Right atrium auricular region (tissue), 2 donors: ENCODE data around the gene ZNF106. TPM values are rescaled to one million over a fixed set of nuclear protein-coding genes. Genes with fewer than 3 reads are reported as not detected.

Experiments used
- DNase-seq: peaks from one replicate; pipeline ENCODE4 v3.0.0-alpha.2; 2019; ENCODE audit warnings: low spot score
- H3K27ac ChIP-seq, 2 donors: fragments of 200-600 bp; sonication (generic); 1 replicate in 1 of 2; 2 replicates in 1 of 2; pipeline ENCODE4 v1.5.1; 2016 to 2019
- H3K27me3 ChIP-seq, 2 donors: fragments of 200-600 bp; sonication (generic); one replicate each; pipeline versions ENCODE4 v1.5.1 to v1.6.0; 2017 to 2019
- H3K36me3 ChIP-seq: fragments of 200-600 bp; sonication (generic); one replicate; pipeline ENCODE4 v1.5.1; 2016
- H3K4me1 ChIP-seq, 2 donors: fragments of 200-600 bp; sonication (generic); one replicate each; pipeline versions ENCODE4 v1.5.1 to v1.6.0; 2017 to 2019
- H3K4me3 ChIP-seq, 2 donors: fragments of 200-600 bp; sonication (generic); 1 replicate in 1 of 2; 2 replicates in 1 of 2; pipeline ENCODE4 v1.5.1; 2017 to 2019; ENCODE audit warnings: mild to moderate bottlenecking in 1 of 2, moderate library complexity in 1 of 2
- H3K9me3 ChIP-seq, 2 donors: fragments of 200-600 bp; sonication (generic); one replicate each; pipeline ENCODE4 v1.5.1; 2019
- total RNA-seq, 2 donors: library from RNA; depleted of rRNA; stranded (reverse); fragments of >200 nt; gene quantifications; one replicate each; pipeline ENCODE4 v1.1.0, GENCODE V29; 2016
- TF ChIP-seq, protein P1 (sequence below), 2 donors: fragments of 200-600 bp; sonication (generic); IDR thresholded peaks; one replicate each; pipeline ENCODE4 v1.5.1; 2019; ENCODE audit warnings: antibody characterized with exemption in 2 of 2

Gene ZNF106
- total RNA-seq, 2 donors from 2014 or later = 332 to 619 TPM

DNA sequence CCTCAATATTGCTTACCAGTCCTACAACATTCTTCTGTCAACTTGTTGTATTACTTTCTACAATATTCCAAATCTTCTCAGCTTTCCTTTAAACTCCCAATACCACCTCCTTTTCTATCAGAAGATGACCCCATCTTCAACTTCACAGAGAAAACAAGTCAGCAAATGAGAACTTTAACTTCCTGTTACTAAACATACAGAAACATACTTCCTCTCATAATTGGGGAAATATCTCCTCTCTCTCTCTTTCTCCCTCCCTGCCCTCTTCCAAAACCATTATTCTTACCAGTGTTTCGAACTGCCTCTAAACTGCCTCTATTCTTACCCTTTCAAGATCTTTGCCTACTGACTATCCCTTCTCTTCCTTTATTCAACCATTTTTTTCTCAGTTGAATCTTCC lies 2.7 kb upstream of the ZNF106 start:
- Histone ChIP-seq H3K4me1 (peaks cover 0 to 47% of the 10 kb centered on the region in 2 donors), H3K36me3 (no peaks in the 10 kb centered on the region), H3K27ac (peak overlapping the region; percentile 94 to 95), H3K27me3 (no peaks in the 10 kb centered on the region), H3K9me3 (no peaks in the 10 kb centered on the region), H3K4me3 (no peak overlapping the region)
- no peak for DNase-seq
- TF ChIP-seq, protein P1, sequence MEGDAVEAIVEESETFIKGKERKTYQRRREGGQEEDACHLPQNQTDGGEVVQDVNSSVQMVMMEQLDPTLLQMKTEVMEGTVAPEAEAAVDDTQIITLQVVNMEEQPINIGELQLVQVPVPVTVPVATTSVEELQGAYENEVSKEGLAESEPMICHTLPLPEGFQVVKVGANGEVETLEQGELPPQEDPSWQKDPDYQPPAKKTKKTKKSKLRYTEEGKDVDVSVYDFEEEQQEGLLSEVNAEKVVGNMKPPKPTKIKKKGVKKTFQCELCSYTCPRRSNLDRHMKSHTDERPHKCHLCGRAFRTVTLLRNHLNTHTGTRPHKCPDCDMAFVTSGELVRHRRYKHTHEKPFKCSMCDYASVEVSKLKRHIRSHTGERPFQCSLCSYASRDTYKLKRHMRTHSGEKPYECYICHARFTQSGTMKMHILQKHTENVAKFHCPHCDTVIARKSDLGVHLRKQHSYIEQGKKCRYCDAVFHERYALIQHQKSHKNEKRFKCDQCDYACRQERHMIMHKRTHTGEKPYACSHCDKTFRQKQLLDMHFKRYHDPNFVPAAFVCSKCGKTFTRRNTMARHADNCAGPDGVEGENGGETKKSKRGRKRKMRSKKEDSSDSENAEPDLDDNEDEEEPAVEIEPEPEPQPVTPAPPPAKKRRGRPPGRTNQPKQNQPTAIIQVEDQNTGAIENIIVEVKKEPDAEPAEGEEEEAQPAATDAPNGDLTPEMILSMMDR (IDR thresholded peaks at IDR 0.05) = no peak

DNA sequence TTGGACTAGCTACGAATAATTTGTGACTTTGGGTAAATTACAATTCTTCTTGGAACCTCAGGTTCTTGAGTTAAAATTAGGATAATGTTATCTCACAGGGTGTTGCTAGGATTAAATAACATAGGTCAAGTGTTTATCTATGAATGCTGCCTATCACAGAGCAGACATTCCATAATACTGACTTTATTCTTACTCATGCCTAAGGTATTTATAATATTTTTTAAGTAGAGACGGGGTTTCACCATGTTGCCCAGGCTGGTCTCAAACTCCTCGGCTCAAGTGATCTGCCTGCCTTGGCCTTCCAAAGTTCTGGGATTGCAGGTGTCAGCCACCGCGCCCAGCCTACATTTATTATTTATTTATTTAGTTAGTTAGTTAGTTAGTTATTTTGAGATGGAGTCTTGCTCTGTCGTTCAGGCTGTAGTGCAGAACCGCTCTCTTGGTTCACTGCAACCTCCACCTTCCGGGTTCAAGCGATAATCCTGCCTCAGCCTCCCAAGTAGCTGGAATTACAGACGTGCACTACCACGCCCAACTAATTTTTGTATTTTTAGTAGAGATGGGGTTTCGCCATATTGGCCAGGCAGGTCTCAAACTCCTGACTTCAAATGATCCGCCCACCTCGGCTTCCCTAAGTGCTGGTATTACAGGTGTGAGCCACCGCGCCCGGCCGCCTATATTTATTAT lies 741 bp upstream of the ZNF106 start:
- peak overlapping the region; percentile 90 to 95 for H3K27ac ChIP-seq
- H3K27me3 ChIP-seq = no peaks in the 10 kb centered on the region
- H3K36me3 ChIP-seq = no peaks in the 10 kb centered on the region
- no peaks in the 10 kb centered on the region for H3K9me3 ChIP-seq
- TF ChIP-seq, protein P1 (IDR thresholded peaks at IDR 0.05) = no peak
- H3K4me3 ChIP-seq = peak overlapping the region; percentile 86 to 97
- peaks cover 0 to 50% of the 10 kb centered on the region in 2 donors for H3K4me1 ChIP-seq
- no peak for DNase-seq

DNA sequence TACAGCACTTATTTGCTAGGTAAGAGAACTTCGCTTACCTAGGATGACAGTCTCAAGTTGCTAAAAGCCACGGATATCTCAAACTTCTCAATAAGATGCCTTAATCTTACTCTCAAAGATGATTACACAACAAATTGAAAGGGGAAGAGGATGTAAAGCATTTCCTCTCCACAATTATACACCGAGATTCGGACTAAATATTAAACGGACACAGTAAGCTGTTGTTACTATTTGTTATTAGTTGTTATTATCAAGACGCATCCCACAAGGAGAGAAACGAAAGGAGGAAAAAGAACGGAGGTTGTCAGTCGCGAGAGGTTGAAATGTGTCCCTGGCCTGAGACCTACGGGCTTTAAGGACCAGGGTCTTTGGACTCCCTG lies 660 bp downstream of the ZNF106 start:
- no peak for DNase-seq
- H3K27me3 ChIP-seq = no peaks in the 10 kb centered on the region
- no peaks in the 10 kb centered on the region for H3K9me3 ChIP-seq
- peaks cover 0 to 42% of the 10 kb centered on the region in 2 donors for H3K4me1 ChIP-seq
- H3K27ac ChIP-seq = peak overlapping the region; percentile 90 to 95
- TF ChIP-seq, protein P1 (IDR thresholded peaks at IDR 0.05) = no peak
- no peaks in the 10 kb centered on the region for H3K36me3 ChIP-seq
- H3K4me3 ChIP-seq = peak overlapping the region; percentile 86 to 97

DNA sequence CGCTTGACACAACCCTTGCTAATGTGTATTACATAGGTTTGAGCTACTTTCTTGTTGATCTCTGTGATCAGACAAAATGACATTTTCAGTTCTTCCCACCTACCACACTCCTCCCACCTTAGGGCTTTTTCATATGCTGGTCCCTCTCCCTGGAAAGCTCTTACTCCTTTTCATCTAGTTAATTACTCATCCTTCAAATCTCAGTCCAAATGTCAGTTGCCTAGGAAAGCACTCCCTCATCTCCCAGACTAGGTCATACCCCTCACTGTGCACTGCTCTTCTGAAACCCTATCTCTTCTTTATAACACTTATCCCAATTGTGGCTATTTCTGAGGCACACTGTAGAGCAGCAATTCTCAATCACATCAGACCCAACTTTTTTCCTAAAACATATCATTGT lies 7.3 kb downstream of the ZNF106 start:
- H3K27me3 ChIP-seq = no peaks in the 10 kb centered on the region
- H3K9me3 ChIP-seq = no peaks in the 10 kb centered on the region
- no peak overlapping the region for H3K27ac ChIP-seq
- H3K4me3 ChIP-seq = no peak overlapping the region
- TF ChIP-seq, protein P1 (IDR thresholded peaks at IDR 0.05) = no peak
- H3K36me3 ChIP-seq = peaks cover 4% of the 10 kb centered on the region
- no peak for DNase-seq
- peaks cover 0 to 5% of the 10 kb centered on the region in 2 donors for H3K4me1 ChIP-seq

DNA sequence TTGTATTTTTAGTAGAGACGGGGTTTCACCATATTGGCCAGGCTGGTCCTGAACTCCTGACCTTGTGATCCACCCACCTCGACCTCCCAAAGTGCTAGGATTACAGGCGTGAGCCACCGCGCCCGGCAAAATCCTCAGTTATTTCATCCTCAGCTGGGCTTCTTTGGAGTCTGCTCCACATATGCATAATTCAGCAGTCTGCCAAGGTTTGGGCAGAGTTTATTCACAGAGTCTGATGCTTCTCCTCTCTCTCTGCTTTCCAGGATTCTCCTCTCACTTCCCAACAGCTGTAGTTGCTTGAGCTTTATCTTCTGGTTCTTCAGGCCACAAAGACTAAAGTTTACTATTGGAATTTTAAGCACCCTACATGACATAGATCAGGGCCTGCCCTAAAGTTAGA lies 8.2 kb downstream of the ZNF106 start:
- Histone ChIP-seq H3K27me3 (no peaks in the 10 kb centered on the region), H3K27ac (no peak overlapping the region), H3K4me1 (no peaks in the 10 kb centered on the region), H3K36me3 (peaks cover 4% of the 10 kb centered on the region), H3K9me3 (no peaks in the 10 kb centered on the region), H3K4me3 (no peak overlapping the region)
- DNase-seq = no peak
- TF ChIP-seq, protein P1 (IDR thresholded peaks at IDR 0.05) = no peak

DNA sequence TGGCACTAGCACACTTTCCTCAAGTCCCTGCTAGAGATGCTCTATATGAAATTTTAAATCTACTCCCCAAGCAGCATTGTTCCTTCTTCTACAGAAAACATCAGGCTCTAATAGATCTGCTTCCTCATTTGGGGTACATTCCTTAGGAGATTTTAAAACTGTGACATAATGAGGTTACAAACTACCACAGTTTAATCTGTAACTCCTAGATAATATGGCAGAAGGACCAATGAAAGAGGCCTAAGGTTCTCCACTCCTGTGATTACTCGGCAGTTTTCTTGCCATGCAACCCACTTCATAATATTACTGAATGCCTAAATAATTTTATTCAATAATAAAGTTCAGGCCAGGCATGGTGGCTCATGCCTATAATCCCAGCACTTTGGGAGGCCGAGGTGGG lies 16.1 kb downstream of the ZNF106 start:
- Histone ChIP-seq H3K27ac (no peak overlapping the region), H3K9me3 (no peaks in the 10 kb centered on the region), H3K4me1 (peaks cover 0 to 18% of the 10 kb centered on the region in 2 donors), H3K36me3 (no peaks in the 10 kb centered on the region), H3K4me3 (no peak overlapping the region), H3K27me3 (no peaks in the 10 kb centered on the region)
- TF ChIP-seq, protein P1 (IDR thresholded peaks at IDR 0.05) = no peak
- DNase-seq = no peak
